Neural progenitor cell (in vitro differentiated cells): ENCODE results near the gene KCMF1. TPM values are rescaled to one million over a fixed set of nuclear protein-coding genes. Genes with fewer than 3 reads are reported as not detected.

Experiments
- DNase-seq: peaks from one replicate; pipeline ENCODE4 v3.0.0-alpha.2; 2016; ENCODE audit warnings: low spot score
- H2AFZ ChIP-seq: fragments of 200-600 bp; sonication (generic); replicated peaks from 2 replicates; pipeline ENCODE4 v1.6.1; 2016; ENCODE audit warnings: antibody characterized with exemption
- H3F3A ChIP-seq: fragments of 200-600 bp; sonication (generic); 2 replicates; pipeline ENCODE4 v1.6.1; 2016; ENCODE audit warnings: antibody characterized with exemption, low read depth
- H3K27ac ChIP-seq: fragments of 200-600 bp; sonication (generic); 2 replicates; pipeline ENCODE4 v1.5.1; 2016; ENCODE audit warnings: mild to moderate bottlenecking
- H3K27me3 ChIP-seq: fragments of 200-600 bp; sonication (generic); 2 replicates; pipeline ENCODE4 v1.6.1; 2016; ENCODE audit warnings: mild to moderate bottlenecking, moderate library complexity
- H3K36me3 ChIP-seq: fragments of 200-600 bp; sonication (generic); 2 replicates; pipeline ENCODE4 v1.5.1; 2016
- H3K4me1 ChIP-seq: fragments of 200-600 bp; sonication (generic); 2 replicates; pipeline ENCODE4 v1.6.1; 2016; ENCODE audit warnings: mixed run types
- H3K4me2 ChIP-seq: fragments of 200-600 bp; sonication (generic); 2 replicates; pipeline ENCODE4 v1.6.1; 2016
- H3K4me3 ChIP-seq: fragments of 200-600 bp; sonication (generic); 2 replicates; pipeline ENCODE4 v1.5.1; 2016
- H3K79me2 ChIP-seq: fragments of 200-600 bp; sonication (generic); 2 replicates; pipeline ENCODE4 v1.6.1; 2016; ENCODE audit warnings: low read depth
- H3K9ac ChIP-seq: fragments of 200-600 bp; sonication (generic); 2 replicates; pipeline ENCODE4 v1.6.1; 2016
- H3K9me3 ChIP-seq: fragments of 200-600 bp; sonication (generic); 2 replicates; pipeline ENCODE4 v1.5.1; 2016; ENCODE audit warnings: low read depth
- H4K20me1 ChIP-seq: fragments of 200-600 bp; sonication (generic); 2 replicates; pipeline ENCODE4 v1.6.1; 2016; ENCODE audit warnings: low read depth
- H3K27ac Mint-ChIP-seq: 3 replicates; pipeline ENCODE4 v1.8.0; 2021; ENCODE audit warnings: mixed read lengths
- H3K27me3 Mint-ChIP-seq: 2 replicates; pipeline ENCODE4 v1.8.0; 2022; ENCODE audit warnings: low read depth, mild to moderate bottlenecking, inconsistent platforms, moderate library complexity, mixed read lengths; ENCODE audit not compliant: insufficient read depth
- H3K36me3 Mint-ChIP-seq: 3 replicates; pipeline ENCODE4 v1.8.0; 2021; ENCODE audit warnings: mixed read lengths
- H3K4me1 Mint-ChIP-seq: 3 replicates; pipeline ENCODE4 v1.8.0; 2021; ENCODE audit warnings: mixed read lengths
- H3K4me3 Mint-ChIP-seq: 3 replicates; pipeline ENCODE4 v1.8.0; 2021; ENCODE audit warnings: mild to moderate bottlenecking, moderate library complexity, mixed read lengths
- H3K9me3 Mint-ChIP-seq: 3 replicates; pipeline ENCODE4 v1.8.0; 2020; ENCODE audit warnings: mixed read lengths
- EZH2 ChIP-seq: fragments of 200-600 bp; sonication (generic); IDR thresholded peaks from 2 replicates; pipeline ENCODE4 v1.6.1; 2017; ENCODE audit warnings: antibody characterized with exemption, mild to moderate bottlenecking, moderate library complexity
- EZH2phosphoT487 ChIP-seq: fragments of 200-600 bp; sonication (generic); IDR thresholded peaks from 2 replicates; pipeline ENCODE4 v1.6.1; 2017; ENCODE audit warnings: antibody characterized with exemption
- total RNA-seq: library from RNA; depleted of rRNA; stranded (reverse); fragments of >200 nt; gene quantifications from 2 replicates; pipeline ENCODE4 v1.2.3, GENCODE V29; 2015; ENCODE audit warnings: low replicate concordance
- TF ChIP-seq, protein P1 (sequence below): fragments of 200-600 bp; sonication (generic); IDR thresholded peaks from 2 replicates; pipeline ENCODE4 v1.5.1; 2017; ENCODE audit warnings: antibody characterized with exemption, mild to moderate bottlenecking

The KCMF1 gene
- total RNA-seq, 1 donor from 2014 or later: 99.7 TPM

DNA sequence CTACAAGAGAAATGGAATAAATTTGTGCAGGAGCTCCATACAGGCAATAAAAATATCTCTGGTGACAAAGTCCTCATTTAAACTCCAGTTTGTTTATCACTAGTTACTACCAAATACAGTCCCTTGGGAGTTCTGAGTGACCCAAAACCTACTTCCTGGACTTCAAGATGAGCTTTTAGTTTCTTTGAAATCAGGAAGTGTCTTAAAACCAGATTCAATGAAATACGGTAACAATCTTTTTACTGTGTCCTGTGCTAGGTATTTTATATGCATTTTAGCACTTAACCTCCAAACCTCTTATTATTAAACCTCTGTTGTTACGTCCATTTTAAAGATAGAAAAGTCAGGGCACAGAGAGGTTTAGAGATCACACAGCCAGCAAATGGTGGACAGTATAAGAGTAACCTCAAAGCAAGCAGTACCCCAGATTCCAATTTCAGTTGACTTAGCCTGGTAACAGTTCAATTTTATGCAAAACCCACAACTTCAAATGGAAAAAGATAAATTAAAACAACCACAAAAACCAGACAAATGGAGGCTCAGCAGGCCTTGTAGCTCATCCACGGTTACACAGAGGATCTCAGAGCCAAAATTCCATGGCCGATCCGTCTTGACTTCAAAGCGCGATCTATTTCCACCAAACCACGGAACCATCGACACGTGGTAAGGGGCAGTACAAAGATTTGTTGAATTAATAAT lies 1.3 kb upstream of the KCMF1 start:
- Histone ChIP-seq H3K27ac (peak overlapping the region; percentile 99), H3K4me1 (peaks cover 21% of the 10 kb centered on the region), H2AFZ (no peak overlapping the region), H3K9ac (peak overlapping the region; percentile 89), H3F3A (peaks cover 46% of the 10 kb centered on the region), H3K4me3 (peak overlapping the region; percentile 90), H3K4me2 (peak overlapping the region; percentile 86), H3K79me2 (peaks cover 94% of the 10 kb centered on the region), H3K36me3 (peaks cover 6% of the 10 kb centered on the region), H3K9me3 (no peaks in the 10 kb centered on the region), H3K27me3 (no peaks in the 10 kb centered on the region), H4K20me1 (peaks cover 45% of the 10 kb centered on the region)
- TF ChIP-seq EZH2: no peak
- no peak for TF ChIP-seq EZH2phosphoT487
- H3K27me3 Mint-ChIP-seq: peaks cover 3% of the 10 kb centered on the region
- H3K9me3 Mint-ChIP-seq: no peaks in the 10 kb centered on the region
- H3K36me3 Mint-ChIP-seq: peaks cover 17% of the 10 kb centered on the region
- H3K4me1 Mint-ChIP-seq: peaks cover 36% of the 10 kb centered on the region
- peak; percentile 33 for DNase-seq
- H3K27ac Mint-ChIP-seq: peak overlapping the region; percentile 98
- H3K4me3 Mint-ChIP-seq: peak overlapping the region; percentile 93

DNA sequence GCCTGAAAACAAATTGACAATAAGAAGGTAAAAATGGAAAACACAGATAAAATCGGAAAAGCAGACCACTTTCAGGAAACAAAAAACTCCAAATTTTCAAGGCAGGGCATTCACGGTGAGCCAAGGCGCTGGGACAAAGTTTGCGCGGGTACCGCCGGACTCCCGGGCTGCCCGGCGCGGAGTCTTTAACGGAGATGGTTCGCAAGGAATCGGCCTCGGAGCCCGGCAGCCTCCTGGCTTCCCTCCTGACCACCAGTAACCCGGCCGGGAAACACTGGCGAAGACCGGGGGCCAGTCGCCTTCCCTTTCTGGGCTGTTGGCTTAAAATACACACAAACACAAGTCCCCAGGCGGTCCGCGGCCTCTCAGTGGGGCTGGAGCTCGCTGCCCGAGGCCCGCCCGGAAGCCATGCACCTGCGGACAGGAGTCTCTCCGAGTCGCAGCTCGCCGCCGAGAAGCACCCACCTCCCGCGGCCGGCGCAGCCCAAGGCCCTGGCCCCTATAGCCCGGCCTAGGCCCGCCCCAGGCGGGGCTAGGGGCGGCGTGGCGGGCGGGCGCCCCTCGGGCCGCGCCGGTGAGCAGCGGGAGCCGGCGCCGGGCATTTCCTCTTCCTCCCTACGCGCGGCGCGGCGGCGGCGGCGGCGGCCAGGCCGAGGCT lies 622 bp upstream of the KCMF1 start:
- Histone ChIP-seq H3F3A (peaks cover 52% of the 10 kb centered on the region), H3K4me1 (peaks cover 27% of the 10 kb centered on the region), H3K4me2 (peak overlapping the region; percentile 86), H3K9ac (peak overlapping the region; percentile 89), H3K4me3 (peak overlapping the region; percentile 90), H3K27ac (peak overlapping the region; percentile 99), H3K27me3 (no peaks in the 10 kb centered on the region), H4K20me1 (peaks cover 52% of the 10 kb centered on the region), H3K79me2 (peaks cover 94% of the 10 kb centered on the region), H2AFZ (no peak overlapping the region), H3K9me3 (no peaks in the 10 kb centered on the region), H3K36me3 (peaks cover 6% of the 10 kb centered on the region)
- H3K27ac Mint-ChIP-seq: peak overlapping the region; percentile 98
- H3K9me3 Mint-ChIP-seq: no peaks in the 10 kb centered on the region
- H3K27me3 Mint-ChIP-seq: peaks cover 3% of the 10 kb centered on the region
- DNase-seq: peak; percentile 81
- H3K4me3 Mint-ChIP-seq: peak overlapping the region; percentile 93
- peaks cover 12% of the 10 kb centered on the region for H3K36me3 Mint-ChIP-seq
- TF ChIP-seq EZH2 (no peak), EZH2phosphoT487 (no peak)
- TF ChIP-seq, protein P1, sequence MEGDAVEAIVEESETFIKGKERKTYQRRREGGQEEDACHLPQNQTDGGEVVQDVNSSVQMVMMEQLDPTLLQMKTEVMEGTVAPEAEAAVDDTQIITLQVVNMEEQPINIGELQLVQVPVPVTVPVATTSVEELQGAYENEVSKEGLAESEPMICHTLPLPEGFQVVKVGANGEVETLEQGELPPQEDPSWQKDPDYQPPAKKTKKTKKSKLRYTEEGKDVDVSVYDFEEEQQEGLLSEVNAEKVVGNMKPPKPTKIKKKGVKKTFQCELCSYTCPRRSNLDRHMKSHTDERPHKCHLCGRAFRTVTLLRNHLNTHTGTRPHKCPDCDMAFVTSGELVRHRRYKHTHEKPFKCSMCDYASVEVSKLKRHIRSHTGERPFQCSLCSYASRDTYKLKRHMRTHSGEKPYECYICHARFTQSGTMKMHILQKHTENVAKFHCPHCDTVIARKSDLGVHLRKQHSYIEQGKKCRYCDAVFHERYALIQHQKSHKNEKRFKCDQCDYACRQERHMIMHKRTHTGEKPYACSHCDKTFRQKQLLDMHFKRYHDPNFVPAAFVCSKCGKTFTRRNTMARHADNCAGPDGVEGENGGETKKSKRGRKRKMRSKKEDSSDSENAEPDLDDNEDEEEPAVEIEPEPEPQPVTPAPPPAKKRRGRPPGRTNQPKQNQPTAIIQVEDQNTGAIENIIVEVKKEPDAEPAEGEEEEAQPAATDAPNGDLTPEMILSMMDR: no peak
- H3K4me1 Mint-ChIP-seq: peaks cover 39% of the 10 kb centered on the region

DNA sequence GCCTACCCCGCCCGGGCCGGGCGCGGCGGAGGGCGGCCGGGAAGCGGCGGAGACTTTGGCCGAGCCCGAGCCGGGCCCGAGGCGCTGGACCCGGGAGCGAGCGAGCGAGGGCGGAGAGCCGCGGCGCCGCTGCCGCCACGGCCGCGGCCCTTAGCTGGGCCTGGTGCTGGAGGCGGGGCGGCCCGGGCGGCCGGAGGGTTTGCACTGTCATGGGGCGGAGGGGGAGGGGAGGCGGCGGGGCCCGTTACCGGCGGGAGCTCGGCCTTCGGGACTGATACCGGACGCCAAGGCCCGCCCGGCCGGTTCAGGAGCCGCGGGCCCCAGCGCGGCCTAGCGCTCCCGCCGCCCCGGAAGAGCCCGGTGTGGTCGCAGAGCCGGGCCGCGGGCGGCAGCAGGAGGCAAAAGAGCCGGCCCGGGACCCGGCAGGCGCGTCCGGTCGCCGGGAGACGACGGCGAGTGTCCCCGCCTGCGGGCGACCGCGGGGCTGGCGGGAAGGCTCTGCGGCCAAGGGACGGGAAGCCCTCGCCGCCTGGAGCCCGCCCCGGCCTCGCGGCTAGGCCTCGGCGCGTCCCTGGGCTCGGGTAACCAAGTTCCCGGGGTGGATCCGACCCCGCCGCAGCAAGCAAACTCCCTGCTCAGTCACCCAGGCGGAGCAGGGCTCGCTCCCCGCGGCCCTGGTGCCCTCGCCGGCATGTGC lies 697 bp downstream of the KCMF1 start:
- H3K4me1 ChIP-seq: peaks cover 32% of the 10 kb centered on the region
- Mint-ChIP-seq H3K4me1 (peaks cover 40% of the 10 kb centered on the region), H3K27me3 (peaks cover 3% of the 10 kb centered on the region), H3K4me3 (peak overlapping the region; percentile 94), H3K36me3 (peaks cover 11% of the 10 kb centered on the region), H3K9me3 (no peaks in the 10 kb centered on the region), H3K27ac (peak overlapping the region; percentile 96)
- H3K9me3 ChIP-seq: no peaks in the 10 kb centered on the region
- no peaks in the 10 kb centered on the region for H3K27me3 ChIP-seq
- no peaks in the 10 kb centered on the region for H3K36me3 ChIP-seq
- H3K4me3 ChIP-seq: peak overlapping the region; percentile 77
- TF ChIP-seq EZH2phosphoT487 (no peak), EZH2 (no peak)
- TF ChIP-seq, protein P1: no peak
- H3K79me2 ChIP-seq: peaks cover 94% of the 10 kb centered on the region
- peaks cover 53% of the 10 kb centered on the region for H3F3A ChIP-seq
- H3K9ac ChIP-seq: peak overlapping the region; percentile 88
- H3K27ac ChIP-seq: peak overlapping the region; percentile 98
- no peak overlapping the region for H2AFZ ChIP-seq
- H3K4me2 ChIP-seq: peak overlapping the region; percentile 87
- H4K20me1 ChIP-seq: peaks cover 65% of the 10 kb centered on the region
- DNase-seq: peak; percentile 72
